Measurements from ENCODE around the gene ABCC2. TPM values are rescaled to one million over a fixed set of nuclear protein-coding genes. Genes with fewer than 3 reads are reported as not detected.

The ABCC2 gene
- total and polyA plus RNA-seq, 2 donors from 2014 or later: 2.3 to 15.4 TPM

- Histone ChIP-seq H3K4me3 (ENCODE audit: low read length in 3 of 3) (no peak overlapping the region), H3K36me3 (ENCODE audit: control insufficient read depth in 2 of 3, insufficient read depth in 3 of 3, low read length in 3 of 3) (peaks cover 0 to 24% (median 4%) of the 10 kb centered on the region in 3 donors), H3K4me1 (ENCODE audit: control insufficient read depth in 2 of 3, insufficient read depth in 2 of 3, low read depth in 1 of 3, low read length in 3 of 3) (peaks cover 0 to 3% (median 0%) of the 10 kb centered on the region in 3 donors), H3K9me3 (ENCODE audit: control insufficient read depth in 2 of 3, insufficient read depth in 1 of 3, low read length in 3 of 3) (no peaks in the 10 kb centered on the region), H3K9ac (ENCODE audit: low read length in 3 of 3) (no peak overlapping the region), H3K27ac (ENCODE audit: low read depth in 2 of 2, low read length in 2 of 2) (no peak overlapping the region), H3K27me3 (ENCODE audit: control insufficient read depth, insufficient read depth, low read length) (no peaks in the 10 kb centered on the region)
- FAIRE-seq (no peak), DNase-seq (no peak)
- no peak for TF ChIP-seq CTCF (IDR thresholded peaks at IDR 0.05; ENCODE audit: borderline replicate concordance, extremely low read depth, insufficient read depth)
- intact Hi-C loops (cut with DNase I): no loop called here
Observed at GRCh38 chr10:99791831-99792230, 9.4 kb downstream of the ABCC2 start.

DNA sequence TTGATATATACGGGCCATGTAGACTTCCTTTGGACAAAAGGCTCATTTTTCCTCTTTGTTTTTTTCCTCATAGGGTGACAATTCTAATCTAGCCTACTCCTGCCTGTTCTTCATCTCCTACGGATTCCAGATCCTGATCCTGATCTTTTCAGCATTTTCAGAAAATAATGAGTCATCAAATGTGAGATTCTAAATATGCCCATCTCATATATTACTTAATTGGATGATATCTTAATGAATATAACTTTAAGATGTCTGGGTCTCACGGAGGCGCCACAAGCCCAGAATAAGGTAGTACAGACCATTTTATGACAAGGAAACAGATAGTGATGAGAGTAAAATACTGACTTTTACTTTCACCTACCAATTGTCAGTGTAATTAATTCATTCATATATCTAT, 11.4 kb downstream of the ABCC2 start:
- FAIRE-seq (no peak), DNase-seq (no peak)
- intact Hi-C loops (cut with DNase I): no loop called here
- H3K9ac ChIP-seq (ENCODE audit: low read length in 3 of 3): no peak overlapping the region
- no peak for TF ChIP-seq CTCF (IDR thresholded peaks at IDR 0.05; ENCODE audit: borderline replicate concordance, extremely low read depth, insufficient read depth)
- H3K27ac ChIP-seq (ENCODE audit: low read depth in 2 of 2, low read length in 2 of 2): no peak overlapping the region
- no peaks in the 10 kb centered on the region for H3K9me3 ChIP-seq (ENCODE audit: control insufficient read depth in 2 of 3, insufficient read depth in 1 of 3, low read length in 3 of 3)
- H3K4me3 ChIP-seq (ENCODE audit: low read length in 3 of 3): no peak overlapping the region
- H3K4me1 ChIP-seq (ENCODE audit: control insufficient read depth in 2 of 3, insufficient read depth in 2 of 3, low read depth in 1 of 3, low read length in 3 of 3): no peaks in the 10 kb centered on the region
- H3K27me3 ChIP-seq (ENCODE audit: control insufficient read depth, insufficient read depth, low read length): no peaks in the 10 kb centered on the region
- H3K36me3 ChIP-seq (ENCODE audit: control insufficient read depth in 2 of 3, insufficient read depth in 3 of 3, low read length in 3 of 3): peaks cover 0 to 32% (median 12%) of the 10 kb centered on the region in 3 donors

DNA sequence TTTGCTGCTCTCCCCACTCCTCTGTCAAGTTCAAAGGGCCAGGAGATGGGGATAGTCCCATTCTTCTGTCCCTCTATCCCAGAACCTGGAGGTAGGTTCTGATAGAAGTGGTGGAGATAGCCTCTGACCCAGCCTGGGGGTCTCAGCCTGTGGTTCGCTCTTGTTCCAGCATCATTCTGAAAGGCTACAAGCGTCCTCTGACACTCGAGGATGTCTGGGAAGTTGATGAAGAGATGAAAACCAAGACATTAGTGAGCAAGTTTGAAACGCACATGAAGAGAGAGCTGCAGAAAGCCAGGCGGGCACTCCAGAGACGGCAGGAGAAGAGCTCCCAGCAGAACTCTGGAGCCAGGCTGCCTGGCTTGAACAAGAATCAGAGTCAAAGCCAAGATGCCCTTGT, 14.5 kb downstream of the ABCC2 start:
- no peak for FAIRE-seq

More for the DNA sequence above, 14.5 kb downstream of the ABCC2 start:
- no peak for TF ChIP-seq CTCF (IDR thresholded peaks at IDR 0.05; ENCODE audit: borderline replicate concordance, extremely low read depth, insufficient read depth)
- Histone ChIP-seq H3K9me3 (ENCODE audit: control insufficient read depth in 2 of 3, insufficient read depth in 1 of 3, low read length in 3 of 3) (no peaks in the 10 kb centered on the region), H3K27ac (ENCODE audit: low read depth in 2 of 2, low read length in 2 of 2) (no peak overlapping the region), H3K36me3 (ENCODE audit: control insufficient read depth in 2 of 3, insufficient read depth in 3 of 3, low read length in 3 of 3) (peaks cover 0 to 32% (median 12%) of the 10 kb centered on the region in 3 donors), H3K4me1 (ENCODE audit: control insufficient read depth in 2 of 3, insufficient read depth in 2 of 3, low read depth in 1 of 3, low read length in 3 of 3) (no peaks in the 10 kb centered on the region), H3K9ac (ENCODE audit: low read length in 3 of 3) (no peak overlapping the region), H3K27me3 (ENCODE audit: control insufficient read depth, insufficient read depth, low read length) (no peaks in the 10 kb centered on the region), H3K4me3 (ENCODE audit: low read length in 3 of 3) (no peak overlapping the region)
- intact Hi-C loops (cut with DNase I): no loop called here
- no peak for DNase-seq

Data from kidney (tissue), 14 donors.